Immature natural killer cell (primary cell): ENCODE data around the gene CDK7. TPM values are rescaled to one million over a fixed set of nuclear protein-coding genes. Genes with fewer than 3 reads are reported as not detected.
A peak's percentile ranks its signal among the peaks of the same experiment; 100 is the strongest.

Source experiments
- DNase-seq, 3 donors: peaks; one replicate each; pipeline ENCODE4 v3.0.0; 2022; ENCODE audit warnings: mixed read lengths in 1 of 3
- H3K27ac Mint-ChIP-seq, 6 donors: one replicate each; pipeline ENCODE4 v1.8.0; 2020; ENCODE audit warnings: mixed read lengths in 6 of 6, mild to moderate bottlenecking in 5 of 6, inconsistent platforms in 4 of 6, moderate library complexity in 3 of 6
- H3K27me3 Mint-ChIP-seq, 3 donors: one replicate each; pipeline ENCODE4 v1.8.0; 2020 to 2021; ENCODE audit warnings: low read depth in 3 of 3, mild to moderate bottlenecking in 3 of 3, mixed read lengths in 3 of 3, moderate library complexity in 3 of 3, inconsistent platforms in 1 of 3
- H3K36me3 Mint-ChIP-seq, 3 donors: one replicate each; pipeline ENCODE4 v1.8.0; 2020; ENCODE audit warnings: mixed read lengths in 3 of 3, inconsistent platforms in 2 of 3, mild to moderate bottlenecking in 2 of 3
- H3K4me1 Mint-ChIP-seq, 2 donors: one replicate each; pipeline ENCODE4 v1.8.0; 2020; ENCODE audit warnings: inconsistent platforms in 2 of 2, mild to moderate bottlenecking in 2 of 2, mixed read lengths in 2 of 2, moderate library complexity in 1 of 2
- H3K4me3 Mint-ChIP-seq, 5 donors: one replicate each; pipeline ENCODE4 v1.8.0; 2020; ENCODE audit warnings: mild to moderate bottlenecking in 5 of 5, mixed read lengths in 5 of 5, inconsistent platforms in 3 of 5, moderate library complexity in 3 of 5
- H3K9me3 Mint-ChIP-seq, 6 donors: one replicate each; pipeline ENCODE4 v1.8.0; 2020; ENCODE audit warnings: mild to moderate bottlenecking in 6 of 6, mixed read lengths in 6 of 6, inconsistent platforms in 4 of 6, moderate library complexity in 3 of 6
- polyA plus RNA-seq, 3 donors: library from polyadenylated mRNA; unstranded; fragments of 300-500 nt; fragmentation: Illumina TruSeq; gene quantifications; one replicate each; pipeline ENCODE4 v1.2.3, GENCODE V29; 2021

CDK7 gene
- 10 to 100 TPM; 22.4 to 28.2 (median 24.3) TPM for polyA plus RNA-seq

DNA sequence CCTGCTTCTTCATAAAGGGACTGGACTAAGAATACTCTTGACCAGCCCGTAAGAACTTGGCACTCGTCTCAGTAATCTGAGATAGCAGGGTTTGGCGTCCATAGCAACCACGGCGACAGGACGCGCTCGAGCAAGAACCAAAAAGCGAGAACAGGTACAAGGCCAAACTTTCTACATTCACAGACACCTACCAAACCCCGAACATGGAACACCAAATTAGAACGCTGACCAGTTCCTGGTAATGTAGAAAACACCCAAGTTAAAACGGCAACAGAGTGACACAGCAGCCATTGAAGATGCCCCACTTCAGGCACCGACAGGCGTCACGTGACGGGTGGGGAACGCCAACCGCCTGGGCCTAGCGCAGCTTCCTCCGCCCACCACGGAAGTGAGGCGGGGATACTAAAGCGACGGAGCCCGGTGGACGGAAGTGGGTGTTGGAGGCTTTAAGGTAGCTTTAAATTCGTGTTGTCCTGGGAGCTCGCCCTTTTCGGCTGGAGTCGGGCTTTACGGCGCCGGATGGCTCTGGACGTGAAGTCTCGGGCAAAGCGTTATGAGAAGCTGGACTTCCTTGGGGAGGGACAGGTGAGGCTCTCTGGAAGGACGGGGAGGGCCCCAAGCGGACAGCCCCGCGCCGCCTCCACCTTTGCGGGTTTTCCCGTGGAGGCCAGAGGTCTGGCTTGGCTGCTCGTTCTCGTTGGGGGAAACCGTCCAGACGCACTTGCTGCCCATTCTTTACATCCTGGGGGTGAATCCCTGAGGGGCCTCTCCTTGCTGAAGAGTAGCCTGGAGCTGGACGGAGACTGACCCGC, at the start of gene CDK7:
TSS of gene CDK7 (plus strand) at position 430 of the 812 bp plus-strand sequence. CDS start at position 520, 90 bp downstream.
- peak within 1 kb of the TSS; percentile 78 to 98 (median 94) for H3K27ac Mint-ChIP-seq
- peak within 1 kb of the TSS; percentile 95 to 99 (median 98) for H3K4me3 Mint-ChIP-seq
- peaks cover 42 to 56% of the 10 kb centered on the region in 2 donors for H3K4me1 Mint-ChIP-seq

DNA sequence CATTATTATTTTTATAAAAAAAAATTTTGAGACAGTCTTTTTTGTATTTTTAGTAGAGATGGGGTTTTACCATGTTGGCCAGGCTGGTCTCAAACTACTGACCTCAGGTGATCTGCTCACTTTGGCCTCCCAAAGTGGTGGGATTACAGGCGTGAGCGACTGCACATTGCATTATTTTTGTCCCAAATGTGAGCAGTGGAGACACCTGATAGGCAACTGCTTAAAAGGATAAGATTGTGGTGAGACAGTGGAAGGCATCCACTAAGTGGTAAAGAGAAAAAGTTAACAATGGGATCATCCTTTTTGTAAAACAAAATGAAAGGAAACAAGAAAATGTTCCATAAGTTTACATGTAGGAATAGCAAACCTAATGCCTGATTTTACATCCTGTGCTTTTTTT, 47.3 kb upstream of the CDK7 start:
- peaks cover 15 to 20% of the 10 kb centered on the region in 2 donors for H3K4me1 Mint-ChIP-seq
- H3K36me3 Mint-ChIP-seq = peaks cover 0 to 3% (median 0%) of the 10 kb centered on the region in 3 donors
- peak overlapping the region in 2 of 5 donors; percentile 25 to 50 for H3K4me3 Mint-ChIP-seq
- no peak for DNase-seq
- peaks cover 0 to 8% (median 2%) of the 10 kb centered on the region in 3 donors for H3K27me3 Mint-ChIP-seq
- peak overlapping the region in 3 of 6 donors; percentile 17 to 70 (median 62) for H3K27ac Mint-ChIP-seq
- no peaks in the 10 kb centered on the region for H3K9me3 Mint-ChIP-seq

More for the DNA sequence above, at the start of gene CDK7:
- peak; percentile 88 to 89 (median 89) for DNase-seq
- peaks cover 2 to 3% (median 3%) of the 10 kb centered on the region in 3 donors for H3K27me3 Mint-ChIP-seq
- H3K9me3 Mint-ChIP-seq = no peaks in the 10 kb centered on the region
- H3K36me3 Mint-ChIP-seq = peaks cover 0 to 7% (median under 1%) of the 10 kb centered on the region in 3 donors

DNA sequence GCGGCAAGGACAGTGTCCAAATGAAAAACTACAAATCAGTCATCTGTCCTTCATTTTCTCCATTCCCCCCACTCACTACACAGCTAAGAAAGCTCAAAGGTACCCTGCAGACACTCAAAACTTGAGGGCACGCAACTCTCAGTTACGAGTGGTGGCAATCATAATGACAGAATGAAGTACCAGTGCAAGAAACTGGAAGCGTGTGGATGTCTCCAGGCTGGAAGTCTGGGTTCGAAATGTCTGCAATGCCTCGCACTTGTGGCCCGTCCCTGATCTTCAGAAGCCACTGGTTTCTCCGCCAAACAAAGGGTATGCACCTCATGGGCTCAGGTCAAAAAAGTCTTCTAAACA, 45.9 kb upstream of the CDK7 start:
- peaks cover 15 to 20% of the 10 kb centered on the region in 2 donors for H3K4me1 Mint-ChIP-seq
- H3K27ac Mint-ChIP-seq = peak overlapping the region; percentile 87 to 95 (median 92)
- no peaks in the 10 kb centered on the region for H3K9me3 Mint-ChIP-seq
- peak in 1 of 3 donors; percentile 2 for DNase-seq
- H3K36me3 Mint-ChIP-seq = peaks cover 0 to 4% (median 0%) of the 10 kb centered on the region in 3 donors
- peak overlapping the region; percentile 92 to 96 (median 94) for H3K4me3 Mint-ChIP-seq
- peaks cover 0 to 8% (median 1%) of the 10 kb centered on the region in 3 donors for H3K27me3 Mint-ChIP-seq

DNA sequence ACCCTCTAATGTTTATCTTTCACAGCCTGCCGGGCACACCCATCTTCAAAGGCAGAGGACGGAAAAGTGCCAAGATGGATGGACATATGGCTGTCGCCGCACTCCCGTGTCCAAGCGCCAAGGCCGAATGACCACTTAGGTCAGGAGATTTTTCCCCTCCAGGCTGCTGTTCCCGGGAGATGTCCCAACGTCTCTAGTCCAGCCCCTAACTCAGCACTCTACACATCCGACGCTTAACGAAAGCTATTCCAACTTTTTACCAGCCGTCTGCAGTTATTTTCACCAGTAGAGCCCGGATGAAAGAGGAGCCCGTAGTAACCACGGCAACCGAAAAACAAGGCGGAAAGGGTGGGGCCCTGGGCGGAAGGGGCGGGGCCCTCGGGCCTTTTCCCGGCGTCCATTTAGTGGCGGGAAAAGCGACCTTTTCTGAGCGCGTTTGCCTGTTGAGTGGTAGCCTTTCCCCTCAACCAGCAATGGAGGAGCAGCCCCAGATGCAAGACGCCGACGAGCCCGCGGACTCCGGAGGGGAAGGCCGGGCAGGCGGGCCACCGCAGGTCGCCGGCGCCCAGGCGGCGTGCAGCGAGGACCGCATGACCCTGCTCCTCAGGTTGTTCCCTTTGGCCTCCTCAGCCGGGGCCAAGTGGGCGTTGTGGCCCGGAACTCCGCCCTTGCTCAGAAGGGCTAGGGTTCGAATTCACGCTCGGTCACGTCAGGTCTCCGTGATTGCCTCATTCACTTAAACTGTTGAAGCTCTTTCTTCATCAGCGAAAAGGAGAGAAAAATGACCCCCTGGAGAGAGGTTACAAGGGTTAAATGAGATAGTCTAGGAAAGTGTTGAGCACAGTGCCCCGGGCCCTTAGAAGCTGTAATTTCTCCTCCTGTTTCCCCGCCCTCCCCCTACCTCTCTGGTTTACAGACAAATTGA, 45.3 kb upstream of the CDK7 start, which contains the start of gene CENPH:
TSS of gene CENPH (plus strand) at position 422 of the 925 bp plus-strand sequence. CDS start at position 474, 52 bp downstream.
- peak; percentile 89 to 91 (median 89) for DNase-seq
- peaks cover 15 to 20% of the 10 kb centered on the region in 2 donors for H3K4me1 Mint-ChIP-seq
- no peaks in the 10 kb centered on the region for H3K9me3 Mint-ChIP-seq
- peaks cover 0 to 8% (median 1%) of the 10 kb centered on the region in 3 donors for H3K27me3 Mint-ChIP-seq
- peaks cover 0 to 4% (median 0%) of the 10 kb centered on the region in 3 donors for H3K36me3 Mint-ChIP-seq
- peak within 1 kb of the TSS; percentile 87 to 95 (median 92) for H3K27ac Mint-ChIP-seq
- peak within 1 kb of the TSS; percentile 92 to 96 (median 94) for H3K4me3 Mint-ChIP-seq

DNA sequence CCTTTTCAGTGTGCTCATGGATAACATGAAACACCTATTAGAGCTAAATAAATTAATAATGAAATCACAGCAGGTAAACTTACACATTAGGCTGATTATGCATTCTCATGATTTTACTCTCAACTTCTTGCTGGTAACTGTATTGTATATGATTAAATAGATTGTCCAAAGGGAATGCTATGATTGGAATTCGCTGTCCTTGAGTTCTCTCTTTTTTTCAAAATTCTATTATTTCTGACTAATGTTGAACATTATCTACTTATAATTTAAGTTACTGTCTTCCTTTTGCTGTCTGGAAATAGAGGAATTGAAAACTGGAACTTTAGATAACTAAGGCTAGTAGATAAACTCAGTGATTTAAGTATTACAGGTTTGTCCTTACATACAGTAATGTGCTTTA, 32.2 kb upstream of the CDK7 start:
- no peak for DNase-seq
- Mint-ChIP-seq H3K27me3 (no peaks in the 10 kb centered on the region), H3K27ac (no peak overlapping the region), H3K36me3 (peaks cover 0 to 4% (median 3%) of the 10 kb centered on the region in 3 donors), H3K4me3 (no peak overlapping the region), H3K4me1 (no peaks in the 10 kb centered on the region), H3K9me3 (no peaks in the 10 kb centered on the region)

DNA sequence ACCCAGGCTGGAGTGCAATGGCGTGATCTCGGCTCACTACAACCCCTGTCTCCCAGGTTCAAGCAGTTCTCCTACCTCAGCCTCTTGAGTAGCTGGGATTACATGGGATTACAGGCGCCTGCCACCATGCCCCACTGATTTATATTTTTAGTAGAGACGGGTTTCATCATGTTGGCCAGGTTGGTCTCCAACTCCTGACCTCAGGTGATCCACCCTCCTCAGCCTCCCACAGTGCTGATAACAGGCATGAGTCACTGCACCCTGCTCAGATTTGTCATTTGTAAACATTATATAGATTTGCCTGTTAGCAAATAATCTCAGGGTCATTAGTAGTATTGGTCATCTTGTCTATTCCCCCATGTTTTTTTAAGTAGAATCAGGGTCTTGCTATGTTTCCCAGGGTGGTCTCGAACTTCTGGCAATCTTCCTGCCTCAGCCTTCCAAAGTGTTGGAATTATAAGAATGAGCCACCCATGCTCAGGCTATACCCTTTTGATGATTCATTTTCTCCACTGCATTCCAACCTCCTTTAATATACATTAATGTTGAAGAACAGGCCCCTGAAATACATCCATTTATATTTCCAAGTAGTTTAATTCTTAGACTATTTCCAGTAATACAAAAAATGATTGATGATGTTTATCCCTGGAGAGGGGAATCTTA, 28.0 kb upstream of the CDK7 start:
- H3K9me3 Mint-ChIP-seq = no peaks in the 10 kb centered on the region
- H3K36me3 Mint-ChIP-seq = no peaks in the 10 kb centered on the region
- DNase-seq = no peak
- H3K4me3 Mint-ChIP-seq = no peak overlapping the region
- H3K4me1 Mint-ChIP-seq = no peaks in the 10 kb centered on the region
- H3K27me3 Mint-ChIP-seq = no peaks in the 10 kb centered on the region
- H3K27ac Mint-ChIP-seq = no peak overlapping the region

DNA sequence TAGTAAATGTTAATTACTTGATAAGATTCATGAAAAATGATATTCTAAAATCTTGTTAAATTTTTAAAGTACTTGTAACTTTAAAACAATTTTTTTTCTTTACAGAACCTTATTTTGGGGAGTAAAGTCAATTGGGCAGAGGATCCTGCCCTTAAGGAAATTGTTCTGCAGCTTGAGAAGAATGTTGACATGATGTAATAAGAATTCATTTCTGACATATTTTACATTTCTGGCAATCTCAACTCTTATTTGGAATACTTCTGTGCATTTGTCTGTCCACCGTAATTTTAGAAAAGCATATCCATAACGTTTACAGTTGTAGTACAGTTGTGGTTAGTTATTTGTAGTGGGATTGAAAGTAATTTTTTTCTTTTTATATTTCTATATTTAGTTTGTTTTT, 25.1 kb upstream of the CDK7 start:
- Mint-ChIP-seq H3K36me3 (no peaks in the 10 kb centered on the region), H3K4me3 (no peak overlapping the region), H3K9me3 (no peaks in the 10 kb centered on the region), H3K27me3 (no peaks in the 10 kb centered on the region), H3K27ac (no peak overlapping the region), H3K4me1 (no peaks in the 10 kb centered on the region)
- DNase-seq = no peak

DNA sequence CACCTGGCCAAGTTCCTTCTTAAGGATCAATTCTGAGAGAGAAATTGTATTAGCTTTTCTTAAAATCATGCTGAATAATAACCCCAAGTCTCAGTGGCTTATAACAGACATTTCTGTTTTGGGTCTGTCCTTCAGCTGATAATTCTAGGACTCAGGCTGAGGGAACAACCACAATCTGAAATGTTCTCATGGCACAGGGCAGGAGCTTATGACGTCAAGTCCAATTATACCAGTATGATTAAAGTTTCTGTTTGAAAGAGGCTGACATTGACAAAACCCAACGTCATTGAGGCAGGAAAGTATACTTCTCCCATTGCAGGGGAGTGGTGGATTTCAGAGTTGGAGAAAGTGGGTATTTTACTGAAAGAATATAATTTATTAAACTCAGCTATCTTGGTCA, 23.5 kb upstream of the CDK7 start:
- no peak for DNase-seq
- no peak overlapping the region for H3K4me3 Mint-ChIP-seq
- no peak overlapping the region for H3K27ac Mint-ChIP-seq
- no peaks in the 10 kb centered on the region for H3K9me3 Mint-ChIP-seq
- peaks cover 0 to 3% of the 10 kb centered on the region in 2 donors for H3K4me1 Mint-ChIP-seq
- no peaks in the 10 kb centered on the region for H3K36me3 Mint-ChIP-seq
- H3K27me3 Mint-ChIP-seq = peaks cover 0 to 4% (median 0%) of the 10 kb centered on the region in 3 donors

DNA sequence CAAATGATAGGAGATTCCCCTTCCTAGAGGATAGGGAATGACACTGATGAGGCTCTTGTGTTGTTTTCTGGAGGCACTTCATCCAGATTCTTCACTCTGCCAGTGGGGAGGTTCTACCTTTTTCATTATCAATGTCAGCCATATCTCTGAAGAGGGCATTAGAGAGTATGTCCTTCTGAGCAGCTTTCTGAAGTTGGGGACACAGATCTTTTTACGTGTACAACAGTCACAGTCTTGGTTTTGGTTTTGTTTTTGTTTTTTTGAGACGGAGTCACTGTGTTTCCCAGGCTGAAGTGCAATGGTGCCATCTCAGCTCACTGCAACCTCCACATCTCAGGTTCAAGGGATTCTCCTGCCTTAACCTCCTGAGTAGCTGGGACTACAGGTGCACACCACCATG, 22.7 kb upstream of the CDK7 start:
- H3K9me3 Mint-ChIP-seq = no peaks in the 10 kb centered on the region
- H3K36me3 Mint-ChIP-seq = no peaks in the 10 kb centered on the region
- DNase-seq = no peak
- no peak overlapping the region for H3K27ac Mint-ChIP-seq
- no peak overlapping the region for H3K4me3 Mint-ChIP-seq
- H3K27me3 Mint-ChIP-seq = peaks cover 0 to 4% (median 0%) of the 10 kb centered on the region in 3 donors
- H3K4me1 Mint-ChIP-seq = peaks cover 2 to 5% of the 10 kb centered on the region in 2 donors

DNA sequence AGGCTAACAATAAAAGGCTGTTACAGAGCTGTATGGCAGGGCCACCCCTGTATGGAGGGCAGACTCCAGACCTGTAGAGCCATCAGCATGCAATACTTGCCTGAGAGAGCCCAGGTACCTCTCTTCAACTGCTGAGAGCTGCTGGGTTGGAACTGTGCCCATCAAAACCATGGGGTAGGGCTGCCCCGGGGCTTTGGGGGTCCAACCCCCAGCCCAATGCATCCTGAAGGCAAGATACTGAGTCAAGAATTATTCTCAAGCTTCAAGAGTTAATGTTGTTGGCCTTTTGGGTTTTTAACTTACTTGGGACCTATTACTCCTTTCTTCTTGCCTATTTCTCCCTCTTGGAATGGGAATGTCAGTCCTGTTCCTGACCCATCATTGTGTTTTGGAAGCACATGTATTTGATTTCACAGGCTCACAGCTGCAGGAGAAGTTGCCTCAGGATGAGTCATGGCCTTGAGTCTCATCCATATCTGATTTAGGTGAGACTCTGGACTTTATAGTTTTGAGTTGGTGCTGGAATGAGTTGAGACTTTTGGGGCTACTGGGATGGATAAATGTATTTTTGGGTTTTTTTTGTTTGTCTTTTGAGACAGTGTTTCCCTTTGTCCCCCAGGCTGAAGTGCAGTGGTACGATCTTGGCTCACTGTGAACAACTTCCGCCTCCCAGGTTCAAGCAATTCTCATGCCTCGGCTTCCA, 21.0 kb upstream of the CDK7 start:
- peaks cover 12 to 19% of the 10 kb centered on the region in 2 donors for H3K4me1 Mint-ChIP-seq
- H3K36me3 Mint-ChIP-seq = no peaks in the 10 kb centered on the region
- H3K27ac Mint-ChIP-seq = no peak overlapping the region
- no peaks in the 10 kb centered on the region for H3K9me3 Mint-ChIP-seq
- peaks cover 5 to 14% (median 10%) of the 10 kb centered on the region in 3 donors for H3K27me3 Mint-ChIP-seq
- DNase-seq = no peak
- H3K4me3 Mint-ChIP-seq = no peak overlapping the region

DNA sequence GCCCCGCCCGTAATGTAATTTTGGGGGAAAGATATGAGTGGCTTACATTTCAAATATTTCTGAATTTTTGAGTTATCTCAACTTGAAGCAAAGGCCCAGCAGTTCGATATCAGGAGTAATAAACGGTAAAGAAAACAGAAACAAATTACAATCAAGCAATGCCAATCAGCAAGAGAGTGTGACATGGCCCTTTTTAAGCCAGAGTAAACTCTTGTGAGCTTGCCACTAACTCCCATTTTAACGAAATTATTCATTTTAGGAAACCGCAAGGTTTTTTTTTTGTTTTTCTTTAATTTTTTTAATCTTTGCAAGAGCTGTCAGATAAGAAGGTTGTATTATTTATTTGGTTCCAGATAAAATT, 17.6 kb upstream of the CDK7 start:
- DNase-seq = no peak
- H3K4me1 Mint-ChIP-seq = peaks cover 18 to 32% of the 10 kb centered on the region in 2 donors
- H3K36me3 Mint-ChIP-seq = peaks cover 0 to 2% (median 0%) of the 10 kb centered on the region in 3 donors
- no peaks in the 10 kb centered on the region for H3K9me3 Mint-ChIP-seq
- H3K27ac Mint-ChIP-seq = peak overlapping the region; percentile 95 to 100 (median 98)
- H3K27me3 Mint-ChIP-seq = peaks cover 5 to 14% (median 10%) of the 10 kb centered on the region in 3 donors
- H3K4me3 Mint-ChIP-seq = peak overlapping the region; percentile 96 to 100 (median 99)

DNA sequence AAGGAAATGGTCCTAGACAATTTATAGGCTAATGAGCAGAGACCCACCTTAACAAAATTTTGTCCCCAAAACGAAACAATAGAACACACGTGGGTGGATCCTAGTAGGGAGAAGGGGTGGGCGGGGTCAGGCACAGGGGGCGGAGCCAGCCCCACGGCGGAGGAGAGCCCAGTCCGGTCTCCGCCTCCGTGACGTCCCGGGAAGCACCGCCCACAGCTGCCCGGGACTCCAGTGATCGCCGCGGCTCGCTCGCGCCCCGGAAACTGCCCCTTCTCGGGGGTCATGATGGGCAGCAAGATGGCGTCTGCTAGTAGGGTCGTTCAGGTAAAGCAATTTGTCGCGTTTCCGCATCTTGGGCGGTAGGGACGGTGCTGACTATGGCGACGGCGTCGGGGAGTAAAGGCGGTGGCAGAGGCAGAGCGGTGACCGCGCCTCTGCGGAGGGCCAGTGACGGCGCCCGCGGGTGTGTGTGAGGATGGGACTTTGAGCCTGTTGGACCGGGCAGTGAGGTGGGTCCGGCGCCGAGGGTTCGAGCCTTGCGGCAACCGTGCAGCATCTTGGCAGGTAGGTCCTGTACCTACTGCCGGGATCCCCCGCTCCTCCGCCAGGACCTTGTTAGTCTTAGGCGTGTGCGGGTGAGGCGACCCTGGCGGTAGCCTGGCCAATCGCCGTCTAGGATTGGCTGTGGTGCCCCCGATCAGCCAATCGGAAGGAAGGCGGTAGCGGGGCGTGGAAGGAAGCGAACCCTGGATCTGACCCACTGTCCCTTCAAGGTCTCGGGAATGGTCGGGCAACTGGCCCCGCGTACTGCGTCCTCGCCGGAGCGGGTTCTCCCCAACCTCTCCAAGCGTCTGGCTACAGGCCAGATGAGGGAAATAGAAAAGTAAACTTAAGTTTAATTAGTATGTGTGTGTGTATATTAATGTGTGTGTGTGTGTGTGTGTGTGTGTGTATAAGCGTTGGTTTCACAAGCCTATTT, 16.8 kb upstream of the CDK7 start:
- peaks cover 5 to 16% (median 10%) of the 10 kb centered on the region in 3 donors for H3K27me3 Mint-ChIP-seq
- H3K4me3 Mint-ChIP-seq = peak overlapping the region; percentile 96 to 100 (median 99)
- peaks cover 0 to 4% (median 0%) of the 10 kb centered on the region in 3 donors for H3K36me3 Mint-ChIP-seq
- no peaks in the 10 kb centered on the region for H3K9me3 Mint-ChIP-seq
- H3K27ac Mint-ChIP-seq = peak overlapping the region; percentile 95 to 100 (median 98)
- H3K4me1 Mint-ChIP-seq = peaks cover 18 to 36% of the 10 kb centered on the region in 2 donors
- peak; percentile 93 to 95 (median 94) for DNase-seq
